OCI-LY7 (cell line): ENCODE data around the gene SHROOM2.

Experiments used
- EZH2phosphoT487 ChIP-seq: fragments of 200-600 bp; sonication (generic); IDR thresholded peaks from 2 replicates; pipeline ENCODE4 v1.6.1; 2018; ENCODE audit warnings: low read depth, borderline replicate concordance, mild to moderate bottlenecking, mixed run types, antibody characterized with exemption, low read length, moderate library complexity, mixed read lengths
- TF ChIP-seq, protein P1 (sequence below): fragments of 200-600 bp; sonication (generic); conservative IDR thresholded peaks from 2 replicates; pipeline ENCODE4 v1.5.1; 2014; ENCODE audit warnings: mild to moderate bottlenecking, antibody characterized with exemption, low read length, moderate library complexity, mixed read lengths

GRCh38 chrX:9943420-9943819, 157.2 kb downstream of the SHROOM2 start:
- TF ChIP-seq, protein P1, sequence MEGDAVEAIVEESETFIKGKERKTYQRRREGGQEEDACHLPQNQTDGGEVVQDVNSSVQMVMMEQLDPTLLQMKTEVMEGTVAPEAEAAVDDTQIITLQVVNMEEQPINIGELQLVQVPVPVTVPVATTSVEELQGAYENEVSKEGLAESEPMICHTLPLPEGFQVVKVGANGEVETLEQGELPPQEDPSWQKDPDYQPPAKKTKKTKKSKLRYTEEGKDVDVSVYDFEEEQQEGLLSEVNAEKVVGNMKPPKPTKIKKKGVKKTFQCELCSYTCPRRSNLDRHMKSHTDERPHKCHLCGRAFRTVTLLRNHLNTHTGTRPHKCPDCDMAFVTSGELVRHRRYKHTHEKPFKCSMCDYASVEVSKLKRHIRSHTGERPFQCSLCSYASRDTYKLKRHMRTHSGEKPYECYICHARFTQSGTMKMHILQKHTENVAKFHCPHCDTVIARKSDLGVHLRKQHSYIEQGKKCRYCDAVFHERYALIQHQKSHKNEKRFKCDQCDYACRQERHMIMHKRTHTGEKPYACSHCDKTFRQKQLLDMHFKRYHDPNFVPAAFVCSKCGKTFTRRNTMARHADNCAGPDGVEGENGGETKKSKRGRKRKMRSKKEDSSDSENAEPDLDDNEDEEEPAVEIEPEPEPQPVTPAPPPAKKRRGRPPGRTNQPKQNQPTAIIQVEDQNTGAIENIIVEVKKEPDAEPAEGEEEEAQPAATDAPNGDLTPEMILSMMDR: no peak
- no peak for TF ChIP-seq EZH2phosphoT487
